Trophoblast cell (in vitro differentiated cells and primary cell): ENCODE results near the gene ZNF70.

ENCODE experiments used
- DNase-seq, 2 donors: peaks; one replicate each; pipeline ENCODE4 v3.0.0-alpha.2; 2016
- H2AFZ ChIP-seq: 2 replicates; pipeline ENCODE4 v1.6.1; 2013; ENCODE audit warnings: low read length, moderate library complexity, mild to moderate bottlenecking; ENCODE audit not compliant: insufficient read depth, poor library complexity
- H2AK5ac ChIP-seq: 2 replicates; pipeline ENCODE4 v1.6.1; 2013; ENCODE audit warnings: mild to moderate bottlenecking, low read length
- H2BK120ac ChIP-seq: 2 replicates; pipeline ENCODE4 v1.6.1; 2013; ENCODE audit warnings: low read length, mild to moderate bottlenecking, moderate library complexity; ENCODE audit not compliant: insufficient read depth, poor library complexity
- H2BK12ac ChIP-seq: 2 replicates; pipeline ENCODE4 v1.6.1; 2013; ENCODE audit warnings: mild to moderate bottlenecking, low read length, moderate library complexity
- H2BK5ac ChIP-seq: 2 replicates; pipeline ENCODE4 v1.6.1; 2013; ENCODE audit warnings: low read length, low read depth, moderate library complexity, mild to moderate bottlenecking; ENCODE audit not compliant: poor library complexity
- H3K14ac ChIP-seq: 2 replicates; pipeline ENCODE4 v1.6.1; 2013; ENCODE audit warnings: mild to moderate bottlenecking, low read length
- H3K18ac ChIP-seq: 2 replicates; pipeline ENCODE4 v1.6.1; 2013; ENCODE audit warnings: mild to moderate bottlenecking, low read length
- H3K23ac ChIP-seq: 2 replicates; pipeline ENCODE4 v1.6.1; 2013; ENCODE audit warnings: low read length
- H3K27ac ChIP-seq: 2 replicates; pipeline ENCODE4 v1.5.1; 2013; ENCODE audit warnings: low read depth, mild to moderate bottlenecking, inconsistent platforms, low read length, moderate library complexity
- H3K27me3 ChIP-seq: 2 replicates; pipeline ENCODE4 v1.6.1; 2013; ENCODE audit warnings: inconsistent platforms, mild to moderate bottlenecking, low read length, moderate library complexity; ENCODE audit not compliant: insufficient read depth
- H3K36me3 ChIP-seq, 2 experiments: 1 replicate in 1 of 2; 2 replicates in 1 of 2; pipeline ENCODE4 v1.6.1; 2013; ENCODE audit warnings: low read length in 2 of 2, mild to moderate bottlenecking in 2 of 2, moderate library complexity in 1 of 2; ENCODE audit not compliant: insufficient read depth in 2 of 2, control insufficient read depth in 1 of 2
- H3K4ac ChIP-seq: 2 replicates; pipeline ENCODE4 v1.6.1; 2013; ENCODE audit warnings: low read depth, mild to moderate bottlenecking, low read length, moderate library complexity
- H3K4me1 ChIP-seq, 2 experiments: 1 replicate in 1 of 2; 2 replicates in 1 of 2; pipeline ENCODE4 v1.6.1; 2013; ENCODE audit warnings: low read length in 2 of 2, mild to moderate bottlenecking in 2 of 2, moderate library complexity in 1 of 2; ENCODE audit not compliant: insufficient read depth in 2 of 2, control insufficient read depth in 1 of 2
- H3K4me2 ChIP-seq: 2 replicates; pipeline ENCODE4 v1.6.1; 2013; ENCODE audit warnings: inconsistent platforms, mild to moderate bottlenecking, low read length, moderate library complexity
- H3K4me3 ChIP-seq: 2 replicates; pipeline ENCODE4 v1.5.1; 2013; ENCODE audit warnings: mild to moderate bottlenecking, low read depth, low read length, inconsistent platforms
- H3K79me1 ChIP-seq: one replicate; pipeline ENCODE4 v1.6.1; 2013; ENCODE audit warnings: low read length
- H3K79me2 ChIP-seq: 2 replicates; pipeline ENCODE4 v1.6.1; 2013; ENCODE audit warnings: low read length, mild to moderate bottlenecking; ENCODE audit not compliant: control insufficient read depth, insufficient read depth, poor library complexity
- H3K9ac ChIP-seq: 2 replicates; pipeline ENCODE4 v1.6.1; 2013; ENCODE audit warnings: mild to moderate bottlenecking, low read length
- H3K9me3 ChIP-seq: 2 replicates; pipeline ENCODE4 v1.6.1; 2013; ENCODE audit warnings: low read depth, mild to moderate bottlenecking, control low read depth, inconsistent platforms, low read length; ENCODE audit not compliant: insufficient read depth
- H4K12ac ChIP-seq: 2 replicates; pipeline ENCODE4 v1.6.1; 2013; ENCODE audit warnings: low read depth, mild to moderate bottlenecking, low read length, moderate library complexity
- H4K8ac ChIP-seq: 2 replicates; pipeline ENCODE4 v1.6.1; 2013; ENCODE audit warnings: low read depth, mild to moderate bottlenecking, low read length, moderate library complexity
- H4K91ac ChIP-seq: one replicate; pipeline ENCODE4 v1.6.1; 2013; ENCODE audit warnings: low read depth, mild to moderate bottlenecking, low read length, moderate library complexity
- whole genome bisulfite sequencing: extraction: QIAGEN DNeasy Blood & Tissue Kit; methylation state at CpG from one replicate; pipeline ENCODE4 v1.1.7; 2013; ENCODE audit warnings: missing lambda C conversion rate; ENCODE audit not compliant: insufficient read length, insufficient coverage; ENCODE audit errors: extremely low coverage; 5-methylcytosine and 5-hydroxymethylcytosine counted together

The ZNF70 gene

DNA sequence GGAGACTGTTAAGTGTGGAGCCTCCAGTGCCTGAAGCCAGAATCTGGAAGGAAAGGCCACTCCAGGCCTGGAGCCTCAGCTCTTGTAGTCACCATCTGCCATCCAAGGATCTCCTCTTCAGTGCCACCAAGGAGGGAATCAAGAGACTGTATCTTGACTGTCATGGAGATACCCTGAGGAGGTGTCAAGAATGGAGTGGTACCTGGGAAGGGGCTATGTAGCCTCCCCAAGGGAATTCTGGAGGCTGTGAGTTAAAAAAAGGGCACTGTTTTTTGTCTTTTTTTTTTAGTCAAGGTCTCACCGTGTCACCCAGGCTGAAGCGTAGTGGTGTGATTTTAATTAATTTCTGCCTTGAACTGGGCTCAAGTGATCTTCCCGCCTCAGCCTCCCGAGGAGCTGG, 8.7 kb upstream of the ZNF70 start:
- Histone ChIP-seq H2BK120ac (no peak overlapping the region), H3K79me2 (no peaks in the 10 kb centered on the region), H3K79me1 (no peaks in the 10 kb centered on the region), H3K27me3 (no peaks in the 10 kb centered on the region), H3K36me3 (no peaks in the 10 kb centered on the region), H3K4me3 (no peak overlapping the region), H4K12ac (no peak overlapping the region), H3K9ac (no peak overlapping the region), H3K18ac (no peak overlapping the region), H2BK12ac (no peak overlapping the region), H2AFZ (no peak overlapping the region), H3K9me3 (peaks cover 1% of the 10 kb centered on the region), H3K27ac (no peak overlapping the region), H4K8ac (no peak overlapping the region), H3K14ac (no peak overlapping the region), H3K4me1 (peaks cover 6% of the 10 kb centered on the region in 2 experiments), H3K23ac (no peak overlapping the region), H4K91ac (no peak overlapping the region), H2AK5ac (no peak overlapping the region), H3K4ac (no peak overlapping the region), H2BK5ac (no peak overlapping the region), H3K4me2 (no peak overlapping the region)
- no CpG with 5 or more reads among the region's 4 CpGs for WGBS
- no peak for DNase-seq

DNA sequence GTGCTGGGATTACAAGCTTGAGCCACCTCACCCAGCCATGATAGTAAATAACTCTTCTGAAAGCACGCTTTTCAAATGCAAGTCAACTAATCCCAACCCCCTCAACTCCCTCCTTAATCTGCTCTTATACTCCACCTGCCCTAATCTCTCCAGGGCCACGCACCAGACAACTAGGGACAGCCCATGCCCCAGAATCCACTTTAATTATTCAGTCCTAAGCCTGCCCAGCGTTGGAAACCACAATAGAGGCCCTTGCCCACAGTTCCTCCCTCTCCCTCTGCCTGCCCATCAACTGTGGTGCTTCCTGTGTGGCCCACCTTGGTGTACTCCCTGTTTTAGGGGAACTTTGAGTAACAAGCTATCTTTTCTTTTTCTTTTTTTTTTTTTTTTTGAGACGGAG, 6.0 kb upstream of the ZNF70 start:
- DNase-seq, result no peak
- Histone ChIP-seq H3K4ac (no peak overlapping the region), H3K4me3 (no peak overlapping the region), H3K9me3 (peaks cover 3% of the 10 kb centered on the region), H3K4me1 (no peaks in the 10 kb centered on the region), H2AFZ (no peak overlapping the region), H3K23ac (no peak overlapping the region), H3K36me3 (no peaks in the 10 kb centered on the region), H2BK120ac (no peak overlapping the region), H3K27ac (no peak overlapping the region), H3K79me1 (no peaks in the 10 kb centered on the region), H3K4me2 (no peak overlapping the region), H3K79me2 (no peaks in the 10 kb centered on the region), H4K91ac (no peak overlapping the region), H4K8ac (no peak overlapping the region), H2AK5ac (no peak overlapping the region), H3K27me3 (no peaks in the 10 kb centered on the region), H4K12ac (no peak overlapping the region), H3K18ac (no peak overlapping the region), H2BK5ac (no peak overlapping the region), H3K14ac (no peak overlapping the region), H3K9ac (no peak overlapping the region), H2BK12ac (no peak overlapping the region)
- WGBS, result no CpG with 5 or more reads among the region's 4 CpGs

- WGBS, result no CpG with 5 or more reads among the region's 8 CpGs
- Histone ChIP-seq H4K91ac (no peak overlapping the region), H2BK12ac (no peak overlapping the region), H3K14ac (no peak overlapping the region), H3K79me1 (peaks cover 7% of the 10 kb centered on the region), H2AFZ (no peak overlapping the region), H2BK120ac (no peak overlapping the region), H4K8ac (no peak overlapping the region), H3K27me3 (no peaks in the 10 kb centered on the region), H3K4me2 (no peak overlapping the region), H3K27ac (no peak overlapping the region), H3K9ac (no peak overlapping the region), H4K12ac (no peak overlapping the region), H3K36me3 (no peaks in the 10 kb centered on the region), H2BK5ac (no peak overlapping the region), H3K9me3 (peaks cover 3% of the 10 kb centered on the region), H3K18ac (no peak overlapping the region), H3K4me3 (no peak overlapping the region), H3K79me2 (peaks cover 5% of the 10 kb centered on the region), H2AK5ac (no peak overlapping the region), H3K4me1 (peaks cover 0 to 6% of the 10 kb centered on the region in 2 experiments), H3K4ac (no peak overlapping the region), H3K23ac (no peak overlapping the region)
- DNase-seq, result no peak
Observed at GRCh38 chr22:23755711-23756110, 4.8 kb upstream of the ZNF70 start.

DNA sequence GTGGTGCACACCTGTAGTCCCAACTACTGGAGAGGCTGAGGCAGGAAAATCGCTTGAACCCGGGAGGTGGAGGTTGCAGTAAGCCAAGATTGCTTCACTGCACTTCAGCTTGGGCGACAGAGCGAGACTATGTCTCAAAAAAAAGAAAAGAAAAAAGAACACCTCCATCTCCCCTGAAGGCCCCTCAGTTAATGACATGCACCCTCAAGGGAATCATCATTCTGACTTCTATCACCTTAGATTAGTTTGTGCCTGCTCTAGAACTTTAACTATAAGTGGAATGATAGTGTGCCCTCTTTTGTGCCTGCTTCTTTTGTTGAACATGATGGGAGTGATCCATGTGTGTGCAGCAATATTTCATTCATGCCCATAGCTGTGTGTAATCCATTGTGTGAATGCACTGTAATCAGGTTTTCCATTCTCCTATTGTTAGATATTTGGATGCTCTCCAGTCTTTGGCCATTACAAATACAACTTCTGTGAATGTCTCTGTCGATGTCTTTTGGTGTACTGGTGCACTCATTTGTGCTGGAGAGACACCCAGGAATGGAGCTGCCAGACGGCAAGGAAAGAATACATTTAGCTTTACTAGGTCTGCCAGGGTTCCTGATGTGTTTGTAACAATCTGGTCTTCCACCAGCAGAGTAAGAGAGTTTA, 4.2 kb upstream of the ZNF70 start:
- no peak overlapping the region for H3K23ac ChIP-seq
- H3K9me3 ChIP-seq, result peaks cover 3% of the 10 kb centered on the region
- H2BK12ac ChIP-seq, result no peak overlapping the region
- no peak overlapping the region for H4K12ac ChIP-seq
- WGBS, result no CpG with 5 or more reads among the region's 6 CpGs
- H3K4ac ChIP-seq, result no peak overlapping the region
- H3K4me1 ChIP-seq, result peaks cover 2 to 6% of the 10 kb centered on the region in 2 experiments
- no peak overlapping the region for H2AK5ac ChIP-seq
- H3K9ac ChIP-seq, result no peak overlapping the region
- no peak overlapping the region for H2BK5ac ChIP-seq
- H2AFZ ChIP-seq, result no peak overlapping the region
- no peak overlapping the region for H3K27ac ChIP-seq
- no peak overlapping the region for H3K4me2 ChIP-seq
- no peak overlapping the region for H4K91ac ChIP-seq
- no peak overlapping the region for H4K8ac ChIP-seq
- peaks cover 6% of the 10 kb centered on the region for H3K79me2 ChIP-seq
- H3K14ac ChIP-seq, result no peak overlapping the region
- H3K4me3 ChIP-seq, result no peak overlapping the region
- H3K79me1 ChIP-seq, result peaks cover 11% of the 10 kb centered on the region
- H3K18ac ChIP-seq, result no peak overlapping the region
- H2BK120ac ChIP-seq, result no peak overlapping the region
- H3K27me3 ChIP-seq, result no peaks in the 10 kb centered on the region
- DNase-seq, result no peak
- no peaks in the 10 kb centered on the region for H3K36me3 ChIP-seq
